Kidney (tissue), 14 donors: Measurements from ENCODE around the gene WNK2. TPM values are rescaled to one million over a fixed set of nuclear protein-coding genes. Genes with fewer than 3 reads are reported as not detected.

ENCODE experiments used
- DNase-seq, 5 donors: peaks; one replicate each; pipeline ENCODE4 v3.0.0-alpha.2; 2013 to 2020
- FAIRE-seq: peaks from 2 replicates; lab custom pipeline; 2012; peaks lifted over from hg19 to GRCh38; lab: Jason Lieb, UNC
- H3K27ac ChIP-seq, 2 donors: one replicate each; pipeline ENCODE4 v1.7.0; 2013; ENCODE audit warnings: low read depth in 2 of 2, low read length in 2 of 2, inconsistent platforms in 1 of 2
- H3K27me3 ChIP-seq: one replicate; pipeline ENCODE4 v1.7.1; 2013; ENCODE audit warnings: low read length, inconsistent platforms; ENCODE audit not compliant: control insufficient read depth, insufficient read depth
- H3K36me3 ChIP-seq, 3 donors: one replicate each; pipeline versions ENCODE4 v1.7.0 to v1.7.1; 2013; ENCODE audit warnings: low read length in 3 of 3, control low read depth in 1 of 3, inconsistent platforms in 1 of 3; ENCODE audit not compliant: insufficient read depth in 3 of 3, control insufficient read depth in 2 of 3
- H3K4me1 ChIP-seq, 3 donors: one replicate each; pipeline versions ENCODE4 v1.7.0 to v1.7.1; 2013; ENCODE audit warnings: low read length in 3 of 3, inconsistent platforms in 1 of 3, low read depth in 1 of 3; ENCODE audit not compliant: control insufficient read depth in 2 of 3, insufficient read depth in 2 of 3
- H3K4me3 ChIP-seq, 3 donors: one replicate each; pipeline versions ENCODE4 v1.7.0 to v1.8.1; 2013; ENCODE audit warnings: low read length in 3 of 3, control low read depth in 1 of 3, inconsistent platforms in 1 of 3
- H3K9ac ChIP-seq, 3 donors: one replicate each; pipeline versions ENCODE4 v1.7.0 to v1.7.1; 2013; ENCODE audit warnings: low read length in 3 of 3, control low read depth in 1 of 3, inconsistent platforms in 1 of 3
- H3K9me3 ChIP-seq, 3 donors: one replicate each; pipeline versions ENCODE4 v1.7.0 to v1.7.1; 2013; ENCODE audit warnings: low read length in 3 of 3, control low read depth in 1 of 3, inconsistent platforms in 1 of 3; ENCODE audit not compliant: control insufficient read depth in 2 of 3, insufficient read depth in 1 of 3
- CTCF ChIP-seq: IDR thresholded peaks from 3 replicates; pipeline ENCODE4 v1.5.1; 2012; ENCODE audit warnings: mild to moderate bottlenecking, moderate library complexity, borderline replicate concordance; ENCODE audit not compliant: insufficient read depth; ENCODE audit errors: extremely low read depth
- intact Hi-C: fragments of 100-400 bp; cut with DNase I; formaldehyde crosslinking; loops from one replicate; pipeline ENCODE4 v1.11.1; 2022
- polyA plus RNA-seq: library from polyadenylated mRNA; stranded (reverse); fragments of 350-450 nt; fragmentation: Illumina TruSeq; extraction: RNeasy Lipid Tissue Mini Kit (QIAGEN cat#74804); gene quantifications from one replicate; pipeline ENCODE4 v1.2.3, GENCODE V29; 2014; ENCODE audit warnings: low read depth, low replicate concordance; ENCODE audit not compliant: insufficient read depth
- total RNA-seq: library from RNA; stranded (reverse); fragmentation: NEBNext Ultra II Directional; extraction: Animal tissue kit (Norgen Biotek cat#: 25700); gene quantifications from one replicate; pipeline ENCODE4 v1.2.1, GENCODE V29; 2021
- donor health status: control.
- donor health status: control.
- donor health status: control.
- donor health status: control.
- donor health status: control.
- donor health status: DM: yes; HTN: yes; CAD: no.
- donor health status: Normal renal cell carcinoma (clear cell type).

The WNK2 gene
- total and polyA plus RNA-seq, 2 donors from 2014 or later = 1.5 to 4.8 TPM

GRCh38 chr9:93212409-93212808 lies 28.5 kb downstream of the WNK2 start:
- DNase-seq (no peak), FAIRE-seq (no peak)
- no peak overlapping the region for H3K4me3 ChIP-seq
- no peaks in the 10 kb centered on the region for H3K36me3 ChIP-seq
- intact Hi-C loops = no loop called here
- peaks cover 0 to 3% (median 3%) of the 10 kb centered on the region in 3 donors for H3K4me1 ChIP-seq
- TF ChIP-seq CTCF = no peak
- no peak overlapping the region for H3K27ac ChIP-seq
- no peak overlapping the region for H3K9ac ChIP-seq
- H3K27me3 ChIP-seq = no peaks in the 10 kb centered on the region
- no peaks in the 10 kb centered on the region for H3K9me3 ChIP-seq

- no peak overlapping the region for H3K4me3 ChIP-seq
- H3K9ac ChIP-seq = no peak overlapping the region
- H3K36me3 ChIP-seq = no peaks in the 10 kb centered on the region
- no peak overlapping the region for H3K27ac ChIP-seq
- no peaks in the 10 kb centered on the region for H3K9me3 ChIP-seq
- H3K27me3 ChIP-seq = no peaks in the 10 kb centered on the region
- no peaks in the 10 kb centered on the region for H3K4me1 ChIP-seq
- FAIRE-seq (no peak), DNase-seq (no peak)
- no peak for TF ChIP-seq CTCF
- intact Hi-C loops = no loop called here
Measured at GRCh38 chr9:93216073-93216365, 32.1 kb downstream of the WNK2 start.

DNA sequence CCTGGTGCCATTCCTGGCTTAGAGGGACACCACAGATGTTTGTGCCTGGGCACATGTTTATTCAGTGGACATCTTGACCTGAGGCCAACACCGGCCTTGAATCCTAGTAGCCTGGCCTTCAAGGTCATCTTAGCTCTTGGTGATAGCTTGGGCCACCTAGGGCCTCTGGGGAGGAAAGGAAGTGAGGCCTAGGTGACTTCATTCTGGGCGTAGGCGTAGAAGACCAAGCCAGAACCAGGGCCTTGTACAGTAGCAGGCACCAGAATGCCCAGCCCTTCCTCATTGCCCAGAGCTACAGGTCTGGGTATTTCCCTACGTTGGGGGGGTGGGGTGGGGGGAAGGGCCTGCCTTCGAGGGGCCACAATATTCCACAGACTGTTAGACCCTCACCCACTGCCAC lies 33.8 kb downstream of the WNK2 start:
- DNase-seq (no peak), FAIRE-seq (no peak)
- Histone ChIP-seq H3K4me3 (no peak overlapping the region), H3K9me3 (no peaks in the 10 kb centered on the region), H3K27ac (no peak overlapping the region), H3K27me3 (no peaks in the 10 kb centered on the region), H3K4me1 (no peaks in the 10 kb centered on the region), H3K36me3 (no peaks in the 10 kb centered on the region), H3K9ac (no peak overlapping the region)
- intact Hi-C loops = no loop called here
- no peak for TF ChIP-seq CTCF

- Histone ChIP-seq H3K36me3 (no peaks in the 10 kb centered on the region), H3K9ac (no peak overlapping the region), H3K4me3 (no peak overlapping the region), H3K9me3 (no peaks in the 10 kb centered on the region), H3K27me3 (no peaks in the 10 kb centered on the region), H3K4me1 (no peaks in the 10 kb centered on the region), H3K27ac (no peak overlapping the region)
- FAIRE-seq (no peak), DNase-seq (no peak)
- intact Hi-C loops = no loop called here
- no peak for TF ChIP-seq CTCF
Measured at GRCh38 chr9:93218161-93218560, 34.2 kb downstream of the WNK2 start.
